Prostate gland (tissue), 2 donors: ENCODE data around the gene ZNHIT3. TPM values are rescaled to one million over a fixed set of nuclear protein-coding genes. Genes with fewer than 3 reads are reported as not detected.

Experiments used
- DNase-seq: peaks from one replicate; pipeline ENCODE4 v3.0.0-alpha.2; 2019; ENCODE audit warnings: low spot score
- H3K27ac ChIP-seq, 2 donors: fragments of 200-600 bp; sonication (generic); 2 replicates each; pipeline ENCODE4 v1.5.1; 2017 to 2019
- H3K27me3 ChIP-seq: fragments of 200-600 bp; sonication (generic); replicated peaks from 2 replicates; pipeline ENCODE4 v1.5.1; 2019; ENCODE audit not compliant: insufficient read depth
- H3K36me3 ChIP-seq, 2 donors: fragments of 200-600 bp; sonication (generic); 1 replicate in 1 of 2; 2 replicates in 1 of 2; pipeline versions ENCODE4 v1.5.1 to v1.8.1; 2017 to 2019
- H3K4me1 ChIP-seq: fragments of 200-600 bp; sonication (generic); replicated peaks from 2 replicates; pipeline ENCODE4 v1.5.1; 2019
- H3K4me3 ChIP-seq, 2 donors: fragments of 200-600 bp; sonication (generic); 2 replicates each; pipeline ENCODE4 v1.5.1; 2017 to 2019
- H3K9me3 ChIP-seq: fragments of 200-600 bp; sonication (generic); 2 replicates; pipeline ENCODE4 v1.5.1; 2017
- POLR2A ChIP-seq: fragments of 450-650 bp; IDR thresholded peaks from one replicate; pipeline ENCODE4 v1.6.1; 2016; ENCODE audit warnings: antibody characterized with exemption, mild to moderate bottlenecking
- POLR2AphosphoS5 ChIP-seq: sonication (generic); formaldehyde crosslinking; IDR thresholded peaks from one replicate; pipeline ENCODE4 v1.6.1; 2017; ENCODE audit warnings: antibody characterized with exemption
- WGBS: methylation state at CpG from one replicate; pipeline ENCODE4 v1.1.5; 2018; 5-methylcytosine and 5-hydroxymethylcytosine counted together
- intact Hi-C: fragments of 100-400 bp; cut with DNase I; formaldehyde crosslinking; loops from one replicate; pipeline ENCODE4 v1.14.2; 2022
- total RNA-seq, 2 donors: library from RNA; depleted of rRNA; stranded (reverse); fragments of >200 nt; gene quantifications; one replicate each; pipeline ENCODE4 v1.1.0, GENCODE V29; 2016
- TF ChIP-seq, protein P1 (sequence below), 4 experiments: fragments of 200-600 bp in 2 of 4; fragments of 450-650 bp in 2 of 4; sonication (generic) in 2 of 4; IDR thresholded peaks; 1 replicate in 3 of 4; 2 replicates in 1 of 4; pipeline ENCODE4 v1.5.1; 2016 to 2019; ENCODE audit warnings: antibody characterized with exemption in 4 of 4, mild to moderate bottlenecking in 2 of 4, moderate library complexity in 2 of 4

ZNHIT3 gene
- total RNA-seq, 2 donors from 2014 or later = 29.1 to 36.9 TPM

DNA sequence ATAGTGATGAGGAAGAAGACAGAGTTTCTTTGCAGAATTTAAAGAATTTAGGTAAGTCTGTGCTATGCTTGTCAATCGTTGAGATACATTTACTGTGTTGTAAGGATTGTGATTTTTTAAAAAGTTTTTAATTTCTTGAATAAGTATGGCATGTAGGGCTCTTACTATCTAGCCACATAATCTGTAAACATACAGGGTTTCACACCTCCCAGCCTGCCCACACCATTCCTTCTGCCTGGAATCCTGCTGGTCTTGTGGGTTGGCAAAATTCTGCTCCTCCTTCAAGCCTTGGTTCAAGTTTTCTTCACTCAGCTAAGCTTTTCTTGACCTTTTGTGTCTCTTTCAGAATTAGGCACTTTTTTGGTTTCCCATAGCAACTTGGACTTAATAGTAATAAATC, 7.5 kb downstream of the ZNHIT3 start:
- WGBS = 69% methylated on average over 1 of the region's 1 CpG
- no peak for TF ChIP-seq POLR2A
- TF ChIP-seq, protein P1, sequence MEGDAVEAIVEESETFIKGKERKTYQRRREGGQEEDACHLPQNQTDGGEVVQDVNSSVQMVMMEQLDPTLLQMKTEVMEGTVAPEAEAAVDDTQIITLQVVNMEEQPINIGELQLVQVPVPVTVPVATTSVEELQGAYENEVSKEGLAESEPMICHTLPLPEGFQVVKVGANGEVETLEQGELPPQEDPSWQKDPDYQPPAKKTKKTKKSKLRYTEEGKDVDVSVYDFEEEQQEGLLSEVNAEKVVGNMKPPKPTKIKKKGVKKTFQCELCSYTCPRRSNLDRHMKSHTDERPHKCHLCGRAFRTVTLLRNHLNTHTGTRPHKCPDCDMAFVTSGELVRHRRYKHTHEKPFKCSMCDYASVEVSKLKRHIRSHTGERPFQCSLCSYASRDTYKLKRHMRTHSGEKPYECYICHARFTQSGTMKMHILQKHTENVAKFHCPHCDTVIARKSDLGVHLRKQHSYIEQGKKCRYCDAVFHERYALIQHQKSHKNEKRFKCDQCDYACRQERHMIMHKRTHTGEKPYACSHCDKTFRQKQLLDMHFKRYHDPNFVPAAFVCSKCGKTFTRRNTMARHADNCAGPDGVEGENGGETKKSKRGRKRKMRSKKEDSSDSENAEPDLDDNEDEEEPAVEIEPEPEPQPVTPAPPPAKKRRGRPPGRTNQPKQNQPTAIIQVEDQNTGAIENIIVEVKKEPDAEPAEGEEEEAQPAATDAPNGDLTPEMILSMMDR (IDR thresholded peaks at IDR 0.05) = no peak
- no peak for TF ChIP-seq POLR2AphosphoS5
- intact Hi-C loops = no loop called here
- Histone ChIP-seq H3K4me1 (no peaks in the 10 kb centered on the region), H3K27me3 (no peaks in the 10 kb centered on the region), H3K27ac (no peak overlapping the region), H3K36me3 (peaks cover 6 to 7% of the 10 kb centered on the region in 2 donors), H3K9me3 (no peaks in the 10 kb centered on the region), H3K4me3 (no peak overlapping the region)
- DNase-seq = no peak

DNA sequence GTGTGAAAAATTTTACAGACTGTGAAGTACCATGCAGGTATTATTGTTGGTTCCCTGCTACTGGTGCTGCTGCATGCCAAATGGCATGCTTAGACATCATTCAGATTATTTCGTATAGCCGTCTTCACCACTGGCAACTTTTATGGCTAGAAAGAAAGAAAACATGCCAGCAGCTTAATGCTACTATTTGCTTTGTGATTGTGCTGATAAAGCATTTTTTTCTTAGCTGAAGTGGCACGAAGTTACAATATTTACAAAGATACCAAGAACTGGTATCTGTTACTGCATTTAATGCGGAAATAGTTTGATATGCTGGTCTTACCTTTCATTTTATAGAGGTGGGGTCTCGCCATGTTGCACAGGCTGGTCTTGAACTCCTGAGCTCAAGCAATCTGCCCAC, 8.2 kb downstream of the ZNHIT3 start:
- Histone ChIP-seq H3K9me3 (no peaks in the 10 kb centered on the region), H3K4me1 (no peaks in the 10 kb centered on the region), H3K27me3 (no peaks in the 10 kb centered on the region), H3K27ac (no peak overlapping the region), H3K36me3 (peaks cover 6 to 7% of the 10 kb centered on the region in 2 donors), H3K4me3 (no peak overlapping the region)
- intact Hi-C loops = no loop called here
- no peak for DNase-seq
- WGBS = 43% methylated on average over 5 of the region's 5 CpGs
- TF ChIP-seq POLR2A = no peak

DNA sequence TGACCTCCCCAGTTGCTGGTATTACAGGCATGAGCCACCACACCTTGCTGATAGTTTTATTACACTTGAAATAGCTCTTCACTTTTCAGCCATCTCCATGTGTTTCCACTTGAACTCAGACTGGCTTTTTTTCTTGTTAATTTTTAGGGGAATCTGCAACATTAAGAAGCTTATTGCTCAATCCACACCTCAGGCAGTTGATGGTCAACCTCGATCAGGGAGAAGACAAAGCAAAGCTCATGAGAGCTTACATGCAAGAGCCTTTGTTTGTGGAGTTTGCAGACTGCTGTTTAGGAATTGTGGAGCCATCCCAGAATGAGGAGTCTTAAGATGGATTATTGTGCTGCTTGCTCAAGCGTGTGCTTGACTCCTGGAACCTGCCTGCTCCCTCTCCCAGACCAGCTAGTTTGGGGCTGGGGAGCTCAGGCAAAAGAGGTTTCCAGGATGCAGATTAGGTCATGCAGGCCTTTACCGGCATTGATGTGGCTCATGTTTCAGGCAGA, 8.6 kb downstream of the ZNHIT3 start:
- WGBS = 65% methylated on average over 3 of the region's 3 CpGs
- H3K36me3 ChIP-seq = peaks cover 6 to 7% of the 10 kb centered on the region in 2 donors

DNA sequence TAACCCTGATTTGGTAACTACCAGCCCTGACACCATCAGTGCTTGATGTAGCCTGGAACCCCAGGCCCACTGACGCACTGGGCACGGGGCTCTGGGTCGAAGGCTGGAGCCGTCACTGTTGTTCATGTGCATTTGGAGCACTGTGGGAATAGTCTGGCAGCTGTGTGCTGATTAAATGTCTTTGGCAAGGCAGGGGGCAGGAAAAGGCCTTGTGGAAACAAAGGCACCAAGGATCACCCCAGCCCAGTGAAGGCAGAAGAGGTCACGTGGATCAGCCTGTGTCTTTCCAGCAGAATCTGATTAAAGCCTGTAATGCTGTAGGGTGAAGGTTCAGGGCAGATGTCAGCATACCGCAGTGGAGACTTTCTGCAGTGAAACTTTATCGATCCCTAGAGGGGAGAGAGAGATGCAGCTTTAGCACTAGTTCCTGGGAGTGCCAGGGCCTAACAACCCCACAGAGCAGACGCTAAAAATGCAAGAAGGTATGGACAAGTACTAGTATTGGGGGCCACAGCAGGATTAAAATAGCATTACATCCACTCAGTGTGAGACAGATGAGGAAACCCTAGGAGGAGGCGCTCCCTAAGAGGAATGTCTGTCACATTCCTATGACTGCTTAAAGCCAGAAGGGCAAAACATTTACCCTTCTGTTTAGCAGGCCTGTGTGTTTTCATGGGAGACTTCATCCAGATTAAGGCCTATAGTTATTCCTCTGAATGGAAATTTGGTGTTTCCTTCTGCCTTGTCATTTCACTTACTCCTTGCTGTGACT, 9.7 kb downstream of the ZNHIT3 start:
- TF ChIP-seq POLR2A (no peak), POLR2AphosphoS5 (no peak)
- TF ChIP-seq, protein P1 (IDR thresholded peaks at IDR 0.05) = no peak
- intact Hi-C loops = no loop called here

More for the DNA sequence above, 8.6 kb downstream of the ZNHIT3 start:
- Histone ChIP-seq H3K9me3 (no peaks in the 10 kb centered on the region), H3K4me3 (no peak overlapping the region), H3K27me3 (no peaks in the 10 kb centered on the region), H3K4me1 (no peaks in the 10 kb centered on the region), H3K27ac (no peak overlapping the region)
- intact Hi-C loops = no loop called here
- TF ChIP-seq POLR2A (no peak), POLR2AphosphoS5 (no peak)
- no peak for DNase-seq

DNA sequence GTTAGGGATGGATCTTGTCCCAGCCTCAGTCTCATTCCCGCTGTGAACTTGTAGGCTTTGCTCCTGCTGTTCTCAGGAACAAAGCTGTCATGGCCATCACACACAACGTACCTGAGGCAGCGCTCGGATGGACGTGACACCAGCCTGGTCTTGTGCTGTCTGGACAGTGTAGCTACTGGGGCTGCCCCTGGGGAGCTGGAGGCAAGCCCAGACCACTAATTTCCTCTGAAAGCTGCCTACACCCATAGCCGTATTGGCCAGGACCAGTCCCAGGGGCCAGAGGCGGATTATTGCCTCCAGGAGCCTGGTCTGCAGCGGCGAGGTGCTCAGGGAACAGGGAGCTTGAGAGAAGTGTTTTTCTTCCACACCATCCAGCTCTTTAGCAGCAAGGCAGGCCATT, 11.7 kb downstream of the ZNHIT3 start:
- H3K27me3 ChIP-seq = no peaks in the 10 kb centered on the region
- peaks cover 6 to 11% of the 10 kb centered on the region in 2 donors for H3K36me3 ChIP-seq

More for the DNA sequence above, 9.7 kb downstream of the ZNHIT3 start:
- Histone ChIP-seq H3K4me3 (no peak overlapping the region), H3K4me1 (no peaks in the 10 kb centered on the region), H3K27ac (no peak overlapping the region), H3K9me3 (no peaks in the 10 kb centered on the region), H3K36me3 (peaks cover 6 to 7% of the 10 kb centered on the region in 2 donors), H3K27me3 (no peaks in the 10 kb centered on the region)
- DNase-seq = no peak
- 89% methylated on average over 9 of the region's 9 CpGs for WGBS

More for the DNA sequence above, 11.7 kb downstream of the ZNHIT3 start:
- Histone ChIP-seq H3K27ac (no peak overlapping the region), H3K4me3 (no peak overlapping the region), H3K9me3 (no peaks in the 10 kb centered on the region), H3K4me1 (no peaks in the 10 kb centered on the region)
- TF ChIP-seq POLR2A = no peak
- TF ChIP-seq, protein P1 (IDR thresholded peaks at IDR 0.05) = no peak
- TF ChIP-seq POLR2AphosphoS5 = no peak
- intact Hi-C loops = no loop called here
- WGBS = 83% methylated on average over 9 of the region's 9 CpGs
- DNase-seq = no peak
